Measurements from ENCODE around the gene IQUB.
"Not testable (repeated sequence)": the region's sequence is repeated elsewhere in the genome, so short reads cannot be mapped to it uniquely, and the experiment has no call there.

The IQUB gene

GRCh38 chr7:123534383-123535260 is at the start of gene IQUB:
Gene IQUB, minus strand, starts transcription at chr7:123534595. Its CDS starts 22,255 bp downstream, at chr7:123512340.
- DNase-seq (ENCODE audit: low spot score), result peak; percentile 97

- DNase-seq (ENCODE audit: low spot score), result no peak
These were observed 49.4 kb upstream of the IQUB start for GRCh38 chr7:123583821-123584220.

GRCh38 chr7:123581162-123581459 is 46.7 kb upstream of the IQUB start:
- DNase-seq (ENCODE audit: low spot score), result no peak

- DNase-seq (ENCODE audit: low spot score), result no peak
These were observed 46.2 kb upstream of the IQUB start for GRCh38 chr7:123580406-123581161.

GRCh38 chr7:123579416-123579815 is 45.0 kb upstream of the IQUB start:
- DNase-seq (ENCODE audit: low spot score), result no peak

- no peak for DNase-seq (ENCODE audit: low spot score)
These were observed 39.6 kb upstream of the IQUB start for GRCh38 chr7:123573896-123574467.

- no peak for DNase-seq (ENCODE audit: low spot score)
These were observed 38.9 kb upstream of the IQUB start for GRCh38 chr7:123573341-123573740.

- no peak for DNase-seq (ENCODE audit: low spot score)
These were observed 37.3 kb upstream of the IQUB start for GRCh38 chr7:123571684-123572083.

GRCh38 chr7:123571187-123571586 is 36.8 kb upstream of the IQUB start:
- DNase-seq (ENCODE audit: low spot score), result no peak

GRCh38 chr7:123570390-123571182 is 36.2 kb upstream of the IQUB start:
- no peak for DNase-seq (ENCODE audit: low spot score)

GRCh38 chr7:123569352-123570010 is 35.1 kb upstream of the IQUB start:
- DNase-seq (ENCODE audit: low spot score), result no peak

- no peak for DNase-seq (ENCODE audit: low spot score)
These were observed 27.7 kb upstream of the IQUB start for GRCh38 chr7:123562121-123562520.

- DNase-seq (ENCODE audit: low spot score), result no peak
These were observed 24.0 kb upstream of the IQUB start for GRCh38 chr7:123558289-123558874.

GRCh38 chr7:123557398-123558288 is 23.2 kb upstream of the IQUB start, which contains the start of gene NDUFA5:
Gene NDUFA5, minus strand, starts transcription at chr7:123557818. Its CDS starts 23 bp downstream, at chr7:123557795.
- DNase-seq (ENCODE audit: low spot score), result peak; percentile 98

GRCh38 chr7:123557016-123557397 is 22.6 kb upstream of the IQUB start:
- no peak for DNase-seq (ENCODE audit: low spot score)

GRCh38 chr7:123555484-123555883 is 21.1 kb upstream of the IQUB start:
- DNase-seq (ENCODE audit: low spot score), result no peak

GRCh38 chr7:123553159-123553558 is 18.8 kb upstream of the IQUB start:
- DNase-seq (ENCODE audit: low spot score), result no peak

- DNase-seq (ENCODE audit: low spot score), result no peak
These were observed 18.2 kb upstream of the IQUB start for GRCh38 chr7:123552641-123553040.

GRCh38 chr7:123552134-123552533 is 17.7 kb upstream of the IQUB start:
- DNase-seq (ENCODE audit: low spot score), result not testable (repeated sequence)

- DNase-seq (ENCODE audit: low spot score), result no peak
These were observed 14.0 kb upstream of the IQUB start for GRCh38 chr7:123548406-123548805.

Measured in CD4-positive, alpha-beta T cell treated with Interleukin-6 at 100 ng/mL for 8 hours (primary cell).